ENCODE measurements around the gene PLEKHA8. TPM values are rescaled to one million over a fixed set of nuclear protein-coding genes. Genes with fewer than 3 reads are reported as not detected.

The PLEKHA8 gene
- total RNA-seq, 1 donor from 2014 or later, result 19.5 TPM

- H3K4me3 Mint-ChIP-seq (ENCODE audit: unreplicated experiment), result no peak overlapping the region
- no peak overlapping the region for H3K27ac Mint-ChIP-seq (ENCODE audit: unreplicated experiment)
- no peaks in the 10 kb centered on the region for H3K9me3 Mint-ChIP-seq (ENCODE audit: unreplicated experiment)
- H3K27me3 Mint-ChIP-seq (ENCODE audit: unreplicated experiment), result no peaks in the 10 kb centered on the region
- H3K36me3 Mint-ChIP-seq (ENCODE audit: unreplicated experiment), result no peaks in the 10 kb centered on the region
- peaks cover 4% of the 10 kb centered on the region for H3K4me1 Mint-ChIP-seq (ENCODE audit: unreplicated experiment)
- no peak for DNase-seq (ENCODE audit: extremely low spot score, unreplicated experiment)
- no peak for TF ChIP-seq CTCF (IDR thresholded peaks at IDR 0.05)
These were observed 22.7 kb upstream of the PLEKHA8 start for GRCh38 chr7:30005464-30005863.

- Mint-ChIP-seq H3K9me3 (ENCODE audit: unreplicated experiment) (no peaks in the 10 kb centered on the region), H3K4me1 (ENCODE audit: unreplicated experiment) (no peaks in the 10 kb centered on the region), H3K27me3 (ENCODE audit: unreplicated experiment) (no peaks in the 10 kb centered on the region), H3K4me3 (ENCODE audit: unreplicated experiment) (no peak overlapping the region), H3K27ac (ENCODE audit: unreplicated experiment) (no peak overlapping the region), H3K36me3 (ENCODE audit: unreplicated experiment) (peaks cover 8% of the 10 kb centered on the region)
- TF ChIP-seq CTCF (IDR thresholded peaks at IDR 0.05), result no peak
- no peak for DNase-seq (ENCODE audit: extremely low spot score, unreplicated experiment)
These were observed 18.2 kb upstream of the PLEKHA8 start for GRCh38 chr7:30010021-30010420.

GRCh38 chr7:30012757-30013156 lies 15.5 kb upstream of the PLEKHA8 start:
- Mint-ChIP-seq H3K27ac (ENCODE audit: unreplicated experiment) (no peak overlapping the region), H3K36me3 (ENCODE audit: unreplicated experiment) (peaks cover 12% of the 10 kb centered on the region), H3K9me3 (ENCODE audit: unreplicated experiment) (no peaks in the 10 kb centered on the region), H3K4me1 (ENCODE audit: unreplicated experiment) (no peaks in the 10 kb centered on the region), H3K27me3 (ENCODE audit: unreplicated experiment) (no peaks in the 10 kb centered on the region), H3K4me3 (ENCODE audit: unreplicated experiment) (no peak overlapping the region)
- DNase-seq (ENCODE audit: extremely low spot score, unreplicated experiment), result no peak
- TF ChIP-seq CTCF (IDR thresholded peaks at IDR 0.05), result no peak

GRCh38 chr7:30018451-30018850 lies 9.8 kb upstream of the PLEKHA8 start:
- H3K27ac Mint-ChIP-seq (ENCODE audit: unreplicated experiment), result no peak overlapping the region
- no peaks in the 10 kb centered on the region for H3K9me3 Mint-ChIP-seq (ENCODE audit: unreplicated experiment)
- no peak for DNase-seq (ENCODE audit: extremely low spot score, unreplicated experiment)
- no peak overlapping the region for H3K4me3 Mint-ChIP-seq (ENCODE audit: unreplicated experiment)
- peaks cover 13% of the 10 kb centered on the region for H3K4me1 Mint-ChIP-seq (ENCODE audit: unreplicated experiment)
- peaks cover 12% of the 10 kb centered on the region for H3K36me3 Mint-ChIP-seq (ENCODE audit: unreplicated experiment)
- H3K27me3 Mint-ChIP-seq (ENCODE audit: unreplicated experiment), result no peaks in the 10 kb centered on the region
- TF ChIP-seq CTCF (IDR thresholded peaks at IDR 0.05), result no peak

GRCh38 chr7:30019387-30019786 lies 8.8 kb upstream of the PLEKHA8 start:
- H3K9me3 Mint-ChIP-seq (ENCODE audit: unreplicated experiment), result no peaks in the 10 kb centered on the region
- peaks cover 7% of the 10 kb centered on the region for H3K36me3 Mint-ChIP-seq (ENCODE audit: unreplicated experiment)

More at GRCh38 chr7:30019387-30019786, 8.8 kb upstream of the PLEKHA8 start:
- DNase-seq (ENCODE audit: extremely low spot score, unreplicated experiment), result no peak
- peak; percentile 40 for TF ChIP-seq CTCF (IDR thresholded peaks at IDR 0.05)
- H3K27ac Mint-ChIP-seq (ENCODE audit: unreplicated experiment), result peak overlapping the region; percentile 35
- H3K27me3 Mint-ChIP-seq (ENCODE audit: unreplicated experiment), result no peaks in the 10 kb centered on the region
- H3K4me1 Mint-ChIP-seq (ENCODE audit: unreplicated experiment), result peaks cover 20% of the 10 kb centered on the region
- no peak overlapping the region for H3K4me3 Mint-ChIP-seq (ENCODE audit: unreplicated experiment)

Measured in osteocyte (in vitro differentiated cells).